ENCODE data around the gene FBXL4. TPM values are rescaled to one million over a fixed set of nuclear protein-coding genes. Genes with fewer than 3 reads are reported as not detected.

FBXL4 gene
- total and polyA plus RNA-seq, 2 of the 8 experiments (the other 6 are each of a cell fraction or from before 2014, with no cell fraction given) = 6.9 to 13.8 TPM

- TF ChIP-seq SIX5 (IDR thresholded peaks at IDR 0.05; ENCODE audit: low read depth, low read length) (no peak), EGR1 (IDR thresholded peaks at IDR 0.05; ENCODE audit: borderline replicate concordance, low read depth, low read length) (no peak), CBX8 (IDR thresholded peaks at IDR 0.05; ENCODE audit: borderline replicate concordance, low read depth, low read length) (no peak)
These were observed 62.4 kb downstream of the FBXL4 start (continued) for GRCh38 chr6:98885330-98885729.

Measured in H1 (cell line).